WERI-Rb-1 (cell line): ENCODE measurements around the gene RALBP1.
"Not testable (repeated sequence)": the region's sequence is repeated elsewhere in the genome, so short reads cannot be mapped to it uniquely, and the experiment has no call there.

Experiments
- DNase-seq: peaks from one replicate; pipeline ENCODE4 v3.0.0-alpha.2; 2020
- H3K27ac ChIP-seq: fragments of 250-450 bp; sonication (Bioruptor Pico); 2 replicates; pipeline ENCODE4 v1.5.1; 2020; ENCODE audit warnings: mild to moderate bottlenecking, moderate library complexity
- H3K27me3 ChIP-seq: fragments of 250-450 bp; sonication (Bioruptor Pico); 2 replicates; pipeline ENCODE4 v1.5.1; 2021; ENCODE audit warnings: mild to moderate bottlenecking, low read depth, moderate library complexity; ENCODE audit not compliant: insufficient read depth, severe bottlenecking
- H3K36me3 ChIP-seq: fragments of 250-450 bp; sonication (Bioruptor Pico); 2 replicates; pipeline ENCODE4 v1.5.1; 2020; ENCODE audit warnings: mild to moderate bottlenecking, moderate library complexity
- H3K4me3 ChIP-seq: 2 replicates; pipeline ENCODE4 v1.5.1; 2011; ENCODE audit warnings: low read depth, mild to moderate bottlenecking, control low read depth, low read length
- H3K9me3 ChIP-seq: fragments of 250-450 bp; sonication (Bioruptor Pico); 2 replicates; pipeline ENCODE4 v1.5.1; 2021; ENCODE audit warnings: mild to moderate bottlenecking, moderate library complexity; ENCODE audit not compliant: severe bottlenecking
- CTCF ChIP-seq: IDR thresholded peaks from 2 replicates; pipeline ENCODE4 v1.5.1; 2011; ENCODE audit warnings: low read depth, mild to moderate bottlenecking, control low read depth, inconsistent platforms, low read length

RALBP1 gene

GRCh38 chr18:9466846-9467245, 8.5 kb upstream of the RALBP1 start:
- H3K9me3 ChIP-seq = peaks cover 2% of the 10 kb centered on the region
- TF ChIP-seq CTCF = no peak
- H3K27ac ChIP-seq = no peak overlapping the region
- no peaks in the 10 kb centered on the region for H3K36me3 ChIP-seq
- no peak overlapping the region for H3K4me3 ChIP-seq
- no peak for DNase-seq
- no peaks in the 10 kb centered on the region for H3K27me3 ChIP-seq

- DNase-seq = no peak
- Histone ChIP-seq H3K4me3 (no peak overlapping the region), H3K27me3 (no peaks in the 10 kb centered on the region), H3K9me3 (peaks cover 2% of the 10 kb centered on the region), H3K36me3 (no peaks in the 10 kb centered on the region), H3K27ac (no peak overlapping the region)
- TF ChIP-seq CTCF = no peak
Measured at GRCh38 chr18:9468998-9469397, 6.3 kb upstream of the RALBP1 start.

- H3K4me3 ChIP-seq = no peak overlapping the region
- TF ChIP-seq CTCF = no peak
- DNase-seq = no peak
- H3K9me3 ChIP-seq = peaks cover 2% of the 10 kb centered on the region
- H3K36me3 ChIP-seq = no peaks in the 10 kb centered on the region
- no peaks in the 10 kb centered on the region for H3K27me3 ChIP-seq
- no peak overlapping the region for H3K27ac ChIP-seq
Measured at GRCh38 chr18:9469685-9470084, 5.6 kb upstream of the RALBP1 start.

GRCh38 chr18:9474108-9474982, 968 bp upstream of the RALBP1 start:
- DNase-seq = peak; percentile 38
- peak overlapping the region; percentile 59 for H3K4me3 ChIP-seq
- H3K9me3 ChIP-seq = no peaks in the 10 kb centered on the region
- peaks cover 4% of the 10 kb centered on the region for H3K36me3 ChIP-seq
- no peaks in the 10 kb centered on the region for H3K27me3 ChIP-seq
- H3K27ac ChIP-seq = peak overlapping the region; percentile 86
- no peak for TF ChIP-seq CTCF

GRCh38 chr18:9475643-9476591, 604 bp downstream of the RALBP1 start:
- no peak for TF ChIP-seq CTCF
- DNase-seq = no peak
- peak overlapping the region; percentile 74 for H3K27ac ChIP-seq
- H3K4me3 ChIP-seq = peak overlapping the region; percentile 87
- H3K36me3 ChIP-seq = peaks cover 8% of the 10 kb centered on the region
- no peaks in the 10 kb centered on the region for H3K27me3 ChIP-seq
- no peaks in the 10 kb centered on the region for H3K9me3 ChIP-seq

- not testable (repeated sequence) for H3K27ac ChIP-seq
Measured at GRCh38 chr18:9476949-9477348, 1.6 kb downstream of the RALBP1 start.

More at GRCh38 chr18:9476949-9477348, 1.6 kb downstream of the RALBP1 start:
- not testable (repeated sequence) for DNase-seq, H3K4me3 ChIP-seq, H3K9me3 ChIP-seq, H3K27me3 ChIP-seq, H3K36me3 ChIP-seq
